Smooth muscle cell (in vitro differentiated cells): Measurements from ENCODE around the gene PICK1. TPM values are rescaled to one million over a fixed set of nuclear protein-coding genes. Genes with fewer than 3 reads are reported as not detected.

Experiments
- DNase-seq: peaks from one replicate; lab custom pipeline; 2025; ENCODE audit not compliant: unreplicated experiment; lab: John Stamatoyannopoulos, UW
- H2AFZ ChIP-seq: fragments of 200-600 bp; sonication (generic); 2 replicates; pipeline ENCODE4 v1.6.0; 2016; ENCODE audit warnings: antibody characterized with exemption, low read depth, mild to moderate bottlenecking
- H3F3A ChIP-seq: fragments of 200-600 bp; sonication (generic); 2 replicates; pipeline ENCODE4 v1.6.0; 2017; ENCODE audit warnings: antibody characterized with exemption, low read depth
- H3K27ac ChIP-seq: fragments of 200-600 bp; sonication (generic); 2 replicates; pipeline ENCODE4 v1.5.1; 2016; ENCODE audit warnings: low read depth, mild to moderate bottlenecking
- H3K27me3 ChIP-seq: fragments of 200-600 bp; sonication (generic); 2 replicates; pipeline ENCODE4 v1.6.1; 2016; ENCODE audit warnings: low read depth, mild to moderate bottlenecking
- H3K36me3 ChIP-seq: fragments of 200-600 bp; sonication (generic); 2 replicates; pipeline ENCODE4 v1.5.1; 2016; ENCODE audit warnings: low read depth
- H3K4me1 ChIP-seq: fragments of 200-600 bp; sonication (generic); 2 replicates; pipeline ENCODE4 v1.5.1; 2016; ENCODE audit warnings: low read depth
- H3K4me2 ChIP-seq: fragments of 200-600 bp; sonication (generic); 2 replicates; pipeline ENCODE4 v1.6.0; 2016; ENCODE audit warnings: mild to moderate bottlenecking
- H3K4me3 ChIP-seq: fragments of 200-600 bp; sonication (generic); 2 replicates; pipeline ENCODE4 v1.5.1; 2016; ENCODE audit warnings: mild to moderate bottlenecking
- H3K79me2 ChIP-seq: fragments of 200-600 bp; sonication (generic); 2 replicates; pipeline ENCODE4 v1.6.0; 2016; ENCODE audit warnings: low read depth, mild to moderate bottlenecking
- H3K9ac ChIP-seq: fragments of 200-600 bp; sonication (generic); 2 replicates; pipeline ENCODE4 v1.6.0; 2016; ENCODE audit warnings: low read depth
- H3K9me3 ChIP-seq: fragments of 200-600 bp; sonication (generic); replicated peaks from 2 replicates; pipeline ENCODE4 v1.5.1; 2016; ENCODE audit warnings: low read depth
- H4K20me1 ChIP-seq: fragments of 200-600 bp; sonication (generic); 2 replicates; pipeline ENCODE4 v1.6.0; 2016; ENCODE audit warnings: low read depth
- CTCF ChIP-seq: fragments of 200-600 bp; sonication (generic); IDR thresholded peaks from 2 replicates; pipeline ENCODE4 v1.5.1; 2017; ENCODE audit warnings: borderline replicate concordance, mild to moderate bottlenecking, antibody characterized with exemption; ENCODE audit not compliant: insufficient read depth, poor library complexity, severe bottlenecking
- WGBS: methylation state at CpG from one replicate; pipeline ENCODE4 v1.1.7; 2016; ENCODE audit warnings: low lambda C conversion rate; 5-methylcytosine and 5-hydroxymethylcytosine counted together
- polyA plus RNA-seq: library from polyadenylated mRNA; unstranded; fragments of >200 nt; fragmentation: Nextera tagmentation; extraction: Ambion mirVana; gene quantifications from 2 replicates; pipeline ENCODE4 v1.2.1, GENCODE V29; 2016
- total RNA-seq: library from RNA; depleted of rRNA; stranded (reverse); fragments of >200 nt; gene quantifications from 2 replicates; pipeline ENCODE4 v1.2.3, GENCODE V29; 2014

PICK1 gene
- total and polyA plus RNA-seq, 2 experiments from 2014 or later: 8.8 to 17.5 TPM

GRCh38 chr22:38027487-38027886 lies 29.7 kb upstream of the PICK1 start:
- H3K9ac ChIP-seq: no peak overlapping the region
- H3K79me2 ChIP-seq: no peaks in the 10 kb centered on the region
- no peak overlapping the region for H3K4me2 ChIP-seq
- peaks cover 12% of the 10 kb centered on the region for H3K4me1 ChIP-seq
- TF ChIP-seq CTCF: no peak
- 92% methylated on average over 9 of the region's 9 CpGs for WGBS
- H2AFZ ChIP-seq: no peak overlapping the region
- DNase-seq: no peak
- no peaks in the 10 kb centered on the region for H3K36me3 ChIP-seq
- H3K27me3 ChIP-seq: no peaks in the 10 kb centered on the region
- no peak overlapping the region for H3K27ac ChIP-seq
- no peaks in the 10 kb centered on the region for H3K9me3 ChIP-seq
- H3F3A ChIP-seq: no peaks in the 10 kb centered on the region
- H3K4me3 ChIP-seq: no peak overlapping the region
- H4K20me1 ChIP-seq: no peaks in the 10 kb centered on the region

GRCh38 chr22:38028344-38029130 lies 28.7 kb upstream of the PICK1 start:
- H2AFZ ChIP-seq: no peak overlapping the region
- no peaks in the 10 kb centered on the region for H3K27me3 ChIP-seq
- H3K4me2 ChIP-seq: no peak overlapping the region
- no peak overlapping the region for H3K4me3 ChIP-seq
- H3K27ac ChIP-seq: no peak overlapping the region
- no peaks in the 10 kb centered on the region for H4K20me1 ChIP-seq
- H3K4me1 ChIP-seq: peaks cover 17% of the 10 kb centered on the region
- no peak overlapping the region for H3K9ac ChIP-seq
- DNase-seq: no peak
- H3K79me2 ChIP-seq: no peaks in the 10 kb centered on the region
- no peaks in the 10 kb centered on the region for H3K9me3 ChIP-seq
- H3F3A ChIP-seq: no peaks in the 10 kb centered on the region
- 96% methylated on average over 15 of the region's 15 CpGs for WGBS
- TF ChIP-seq CTCF: no peak
- H3K36me3 ChIP-seq: no peaks in the 10 kb centered on the region

GRCh38 chr22:38029370-38029769 lies 27.8 kb upstream of the PICK1 start:
- no peak overlapping the region for H3K27ac ChIP-seq
- no peaks in the 10 kb centered on the region for H4K20me1 ChIP-seq
- H3K4me2 ChIP-seq: no peak overlapping the region
- no peak for TF ChIP-seq CTCF
- no peak for DNase-seq
- no peaks in the 10 kb centered on the region for H3K79me2 ChIP-seq
- no peak overlapping the region for H2AFZ ChIP-seq
- H3K4me3 ChIP-seq: no peak overlapping the region
- no peaks in the 10 kb centered on the region for H3K9me3 ChIP-seq
- H3F3A ChIP-seq: no peaks in the 10 kb centered on the region
- peaks cover 24% of the 10 kb centered on the region for H3K4me1 ChIP-seq
- no peak overlapping the region for H3K9ac ChIP-seq
- H3K27me3 ChIP-seq: no peaks in the 10 kb centered on the region
- no peaks in the 10 kb centered on the region for H3K36me3 ChIP-seq

- H3K9me3 ChIP-seq: no peaks in the 10 kb centered on the region
- H3K9ac ChIP-seq: no peak overlapping the region
- TF ChIP-seq CTCF: no peak
- H3K4me3 ChIP-seq: no peak overlapping the region
- H3K79me2 ChIP-seq: no peaks in the 10 kb centered on the region
- H3K4me2 ChIP-seq: no peak overlapping the region
- H3K27me3 ChIP-seq: no peaks in the 10 kb centered on the region
- WGBS: 59% methylated on average over 5 of the region's 5 CpGs
- no peaks in the 10 kb centered on the region for H4K20me1 ChIP-seq
- H3K27ac ChIP-seq: no peak overlapping the region
- DNase-seq: no peak
- no peak overlapping the region for H2AFZ ChIP-seq
- no peaks in the 10 kb centered on the region for H3K36me3 ChIP-seq
- no peaks in the 10 kb centered on the region for H3F3A ChIP-seq
- peaks cover 28% of the 10 kb centered on the region for H3K4me1 ChIP-seq
These were observed 27.3 kb upstream of the PICK1 start for GRCh38 chr22:38029901-38030300.
